AG10803 (cell line): ENCODE results near the gene KBTBD13.

ENCODE experiments used
- DNase-seq: peaks from one replicate; pipeline ENCODE4 v3.0.0; 2010; ENCODE audit warnings: low read depth
- H3K4me3 ChIP-seq: 2 replicates; pipeline ENCODE4 v1.5.1; 2011; ENCODE audit warnings: mild to moderate bottlenecking, low read length, control low read depth
- CTCF ChIP-seq: conservative IDR thresholded peaks from 2 replicates; pipeline ENCODE4 v1.5.1; 2011; ENCODE audit warnings: mild to moderate bottlenecking, low read length, control low read depth, inconsistent platforms

Gene KBTBD13

GRCh38 chr15:65058394-65059368 is 17.9 kb upstream of the KBTBD13 start:
- DNase-seq: no peak
- TF ChIP-seq CTCF: no peak
- no peak overlapping the region for H3K4me3 ChIP-seq

GRCh38 chr15:65059369-65059750 is 17.2 kb upstream of the KBTBD13 start:
- DNase-seq: no peak
- no peak for TF ChIP-seq CTCF
- H3K4me3 ChIP-seq: no peak overlapping the region

- H3K4me3 ChIP-seq: no peak overlapping the region
- no peak for TF ChIP-seq CTCF
- DNase-seq: no peak
Observed at GRCh38 chr15:65059931-65060596, 16.5 kb upstream of the KBTBD13 start.

- no peak for DNase-seq
- H3K4me3 ChIP-seq: no peak overlapping the region
- no peak for TF ChIP-seq CTCF
Observed at GRCh38 chr15:65060641-65061397, 15.7 kb upstream of the KBTBD13 start.

- no peak for TF ChIP-seq CTCF
- DNase-seq: no peak
- H3K4me3 ChIP-seq: no peak overlapping the region
Observed at GRCh38 chr15:65062061-65062460, 14.5 kb upstream of the KBTBD13 start.

- TF ChIP-seq CTCF: no peak
- no peak overlapping the region for H3K4me3 ChIP-seq
- DNase-seq: no peak
Observed at GRCh38 chr15:65062726-65063125, 13.8 kb upstream of the KBTBD13 start.
